ENCODE results near the gene CELF1. TPM values are rescaled to one million over a fixed set of nuclear protein-coding genes. Genes with fewer than 3 reads are reported as not detected.

The CELF1 gene
- total and polyA plus RNA-seq, 9 of the 15 experiments (the other 6 are each of a cell fraction or from before 2014, with no cell fraction given) = 11.3 to 142 (median 77.4) TPM

GRCh38 chr11:47461876-47462275 is 91.1 kb downstream of the CELF1 start:
- no peaks in the 10 kb centered on the region for H4K20me1 ChIP-seq (replicated peaks; ENCODE audit: control insufficient read depth, insufficient read depth, low read length)
- no TSS peak for BruUV-seq (replicated peaks)
- H3K9ac ChIP-seq (ENCODE audit: insufficient read depth in 1 of 2, low read depth in 2 of 2, low read length in 2 of 2) = no peak overlapping the region
- no peaks in the 10 kb centered on the region; a peak in 1 of 5 replicates for H3K4me1 ChIP-seq (replicated peaks in 1 of 2; ENCODE audit: control insufficient read depth in 2 of 2, insufficient read depth in 2 of 2, low read length in 2 of 2)
- H3K79me2 ChIP-seq (ENCODE audit: control insufficient read depth, insufficient read depth, low read length) = no peaks in the 10 kb centered on the region; the same call in 2 of the 3 replicates
- H3K9me3 ChIP-seq (replicated peaks; ENCODE audit: control insufficient read depth, insufficient read depth, low read depth, low read length) = no peaks in the 10 kb centered on the region
- no peak overlapping the region for H3K4me2 ChIP-seq (ENCODE audit: insufficient read depth, low read length)
- ChIA-PET CTCF (ENCODE audit: low intra/inter-chr PET ratio) (no interaction called here), POLR2A (interaction anchor here (1.1 kb wide), 1 partner anchor 9 kb away, joined by 3 read pairs; no protein-coding TSS in a partner anchor)
- no peak for ATAC-seq
- peaks cover 37% of the 10 kb centered on the region for H3K36me3 ChIP-seq (ENCODE audit: control insufficient read depth, insufficient read depth, low read length)
- no peak overlapping the region for H2AFZ ChIP-seq (ENCODE audit: low read depth, low read length)
- in situ Hi-C loops (cut with MboI) = no loop called here
- FAIRE-seq = no peak
- intact Hi-C loops (cut with micrococcal nuclease) = no loop called here
- H3K9me1 ChIP-seq (ENCODE audit: control insufficient read depth, insufficient read depth, low read length) = no peaks in the 10 kb centered on the region
- H3K27me3 ChIP-seq (ENCODE audit: control insufficient read depth in 2 of 2, insufficient read depth in 2 of 2, low read length in 2 of 2) = no peaks in the 10 kb centered on the region
- no peak overlapping the region for H3K4me3 ChIP-seq
- whole genome bisulfite sequencing (ENCODE audit: insufficient coverage, low coverage, missing lambda C conversion rate) = 93% methylated on average over 7 of the region's 7 CpGs
- H3K27ac ChIP-seq (ENCODE audit: extremely low read depth, low read depth, low read length) = no peak overlapping the region
- DNase-seq (ENCODE audit: extremely low read depth in 1 of 4, low spot score in 3 of 4) = no peak
- TF ChIP-seq NR3C1 (CRISPR knock-in tag; IDR thresholded peaks at IDR 0.05) (no peak), PATZ1 (CRISPR knock-in tag; IDR thresholded peaks at IDR 0.05; ENCODE audit: borderline replicate concordance) (no peak), THRAP3 (IDR thresholded peaks at IDR 0.05; ENCODE audit: borderline replicate concordance) (no peak), SOX6 (IDR thresholded peaks at IDR 0.05) (no peak), FUS (optimal IDR thresholded peaks at IDR 0.05; ENCODE audit: low read depth, low read length) (no peak), ZNF239 (CRISPR knock-in tag; IDR thresholded peaks at IDR 0.05) (no peak), TRIM25 (IDR thresholded peaks at IDR 0.05; ENCODE audit: borderline replicate concordance) (no peak), ZNF445 (CRISPR knock-in tag; IDR thresholded peaks at IDR 0.05; ENCODE audit: low read depth) (no peak), NCOA4 (IDR thresholded peaks at IDR 0.05; ENCODE audit: partially characterized antibody) (no peak), GTF2A2 (tag; IDR thresholded peaks at IDR 0.05) (no peak), HMGN3 (IDR thresholded peaks at IDR 0.05; ENCODE audit: borderline replicate concordance, extremely low read depth, insufficient read length, low read depth, low read length) (no peak), STAT5A (IDR thresholded peaks at IDR 0.05; ENCODE audit: borderline replicate concordance, low read length) (no peak), EZH2 (IDR thresholded peaks at IDR 0.05; ENCODE audit: borderline replicate concordance, low read depth, low read length) (no peak), SIX5 (IDR thresholded peaks at IDR 0.05; ENCODE audit: borderline replicate concordance in 1 of 2, insufficient read depth in 1 of 2, low read depth in 1 of 2, low read length in 2 of 2) (no peak), ARID4B (CRISPR knock-in tag; IDR thresholded peaks at IDR 0.05) (no peak)
